HEK293 (cell line): Measurements from ENCODE around the gene FAM209A.

ENCODE experiments used
- CTCF ChIA-PET: fragments of 350-600 bp; formaldehyde crosslinking; extraction: SDS; loops from one replicate; lab custom pipeline; 2021; ENCODE audit warnings: antibody characterized with exemption; lab: Yijun Ruan, JAX
- POLR2A ChIA-PET: fragments of 300-600 bp; formaldehyde crosslinking; extraction: SDS; loops from one replicate; lab custom pipeline; 2020; ENCODE audit warnings: antibody characterized with exemption, inconsistent platforms; lab: Yijun Ruan, JAX
- H3K27ac ChIP-seq: fragments of 200-500 bp; sonication (Bioruptor generic); 2 replicates; pipeline ENCODE4 v1.5.1; 2014; ENCODE audit warnings: low read depth, low read length, control low read depth, inconsistent platforms; ENCODE audit errors: extremely low read depth
- H3K36me3 ChIP-seq, 2 experiments: fragments of 200-500 bp in 1 of 2; sonication (Bioruptor generic) in 1 of 2; 1 replicate in 1 of 2; 2 replicates in 1 of 2; pipeline ENCODE4 v1.5.1; 2014 to 2017; ENCODE audit warnings: inconsistent platforms in 2 of 2, low read length in 2 of 2; ENCODE audit not compliant: control insufficient read depth in 2 of 2, insufficient read depth in 1 of 2
- H3K4me1 ChIP-seq: fragments of 200-500 bp; sonication (Bioruptor generic); 2 replicates; pipeline ENCODE4 v1.5.1; 2014; ENCODE audit warnings: mild to moderate bottlenecking, low read length, inconsistent platforms; ENCODE audit not compliant: control insufficient read depth, insufficient read depth
- H3K4me3 ChIP-seq: 2 replicates; pipeline ENCODE4 v1.5.1; 2011; ENCODE audit warnings: low read depth, mild to moderate bottlenecking, control low read depth, low read length, moderate library complexity
- H3K9me3 ChIP-seq: fragments of 200-500 bp; sonication (Bioruptor generic); 2 replicates; pipeline ENCODE4 v1.5.1; 2014; ENCODE audit warnings: low read depth, low read length, inconsistent platforms; ENCODE audit not compliant: control insufficient read depth, insufficient read depth
- BCL11B ChIP-seq: fragments of 450-650 bp; formaldehyde crosslinking; IDR thresholded peaks from 2 replicates; pipeline ENCODE4 v1.5.1; 2016; ENCODE audit warnings: low read depth, missing biosample characterization, missing genetic modification characterization
- EGR2 ChIP-seq: fragments of 450-650 bp; formaldehyde crosslinking; IDR thresholded peaks from 2 replicates; pipeline ENCODE4 v1.5.1; 2016; ENCODE audit warnings: low read depth, missing biosample characterization, missing genetic modification characterization
- GFI1B ChIP-seq: fragments of 450-650 bp; formaldehyde crosslinking; IDR thresholded peaks from 2 replicates; pipeline ENCODE4 v1.5.1; 2016; ENCODE audit warnings: missing biosample characterization, missing genetic modification characterization
- KLF1 ChIP-seq: fragments of 450-650 bp; formaldehyde crosslinking; IDR thresholded peaks from 2 replicates; pipeline ENCODE4 v1.5.1; 2016; ENCODE audit warnings: missing biosample characterization, missing genetic modification characterization
- ZBTB17 ChIP-seq: fragments of 450-650 bp; formaldehyde crosslinking; IDR thresholded peaks from 2 replicates; pipeline ENCODE4 v1.5.1; 2016; ENCODE audit warnings: missing biosample characterization, missing genetic modification characterization
- ZBTB20 ChIP-seq: fragments of 450-650 bp; formaldehyde crosslinking; IDR thresholded peaks from 2 replicates; pipeline ENCODE4 v1.5.1; 2016; ENCODE audit warnings: missing biosample characterization, missing genetic modification characterization
- ZBTB21 ChIP-seq: fragments of 450-650 bp; formaldehyde crosslinking; IDR thresholded peaks from 2 replicates; pipeline ENCODE4 v1.5.1; 2017; ENCODE audit warnings: missing biosample characterization, missing genetic modification characterization
- ZFHX2 ChIP-seq: fragments of 450-650 bp; formaldehyde crosslinking; conservative IDR thresholded peaks from 2 replicates; pipeline ENCODE4 v1.5.1; 2016; ENCODE audit warnings: missing biosample characterization, missing genetic modification characterization
- ZFP37 ChIP-seq: fragments of 450-650 bp; formaldehyde crosslinking; IDR thresholded peaks from 2 replicates; pipeline ENCODE4 v1.5.1; 2016; ENCODE audit warnings: missing biosample characterization, missing genetic modification characterization
- ZNF114 ChIP-seq: fragments of 450-650 bp; formaldehyde crosslinking; IDR thresholded peaks from 2 replicates; pipeline ENCODE4 v1.5.0; 2017; ENCODE audit warnings: missing biosample characterization, missing genetic modification characterization
- ZNF16 ChIP-seq: fragments of 450-650 bp; formaldehyde crosslinking; IDR thresholded peaks from 2 replicates; pipeline ENCODE4 v1.5.1; 2016; ENCODE audit warnings: low read depth, missing biosample characterization, missing genetic modification characterization
- ZNF426 ChIP-seq: fragments of 450-650 bp; formaldehyde crosslinking; IDR thresholded peaks from 2 replicates; pipeline ENCODE4 v1.5.1; 2017; ENCODE audit warnings: missing biosample characterization, missing genetic modification characterization, mild to moderate bottlenecking, inconsistent platforms, moderate library complexity
- ZNF530 ChIP-seq: fragments of 450-650 bp; formaldehyde crosslinking; IDR thresholded peaks from 2 replicates; pipeline ENCODE4 v1.5.1; 2016; ENCODE audit warnings: low read depth, missing biosample characterization, missing genetic modification characterization
- ZNF561 ChIP-seq: fragments of 450-650 bp; IDR thresholded peaks from 2 replicates; pipeline ENCODE4 v1.5.1; 2018; ENCODE audit warnings: missing biosample characterization, missing genetic modification characterization, borderline replicate concordance
- ZNF791 ChIP-seq: fragments of 450-650 bp; formaldehyde crosslinking; IDR thresholded peaks from 2 replicates; pipeline ENCODE4 v1.5.1; 2016; ENCODE audit warnings: missing biosample characterization, missing genetic modification characterization
- TF ChIP-seq, protein P1 (sequence below): sonication (generic); formaldehyde crosslinking; IDR thresholded peaks from 2 replicates; pipeline ENCODE4 v1.8.1; 2022; ENCODE audit warnings: mild to moderate bottlenecking, moderate library complexity, missing genetic modification reagents
- TF ChIP-seq, protein P2 (sequence below): fragments of 450-650 bp; formaldehyde crosslinking; IDR thresholded peaks from 2 replicates; pipeline ENCODE4 v1.5.1; 2017; ENCODE audit warnings: missing biosample characterization, missing genetic modification characterization
- TF ChIP-seq, protein P3 (sequence below): fragments of 450-650 bp; formaldehyde crosslinking; IDR thresholded peaks from 2 replicates; pipeline ENCODE4 v1.5.1; 2017; ENCODE audit warnings: missing biosample characterization, missing genetic modification characterization
- TF ChIP-seq, protein P4 (sequence below): fragments of 450-650 bp; formaldehyde crosslinking; conservative IDR thresholded peaks from 2 replicates; pipeline ENCODE4 v1.5.1; 2016; ENCODE audit warnings: low read depth, missing biosample characterization, missing genetic modification characterization
- TF ChIP-seq, protein P5 (sequence below): fragments of 450-650 bp; formaldehyde crosslinking; IDR thresholded peaks from 2 replicates; pipeline ENCODE4 v1.5.1; 2016; ENCODE audit warnings: missing biosample characterization, missing genetic modification characterization
- TF ChIP-seq, protein P6 (sequence below): fragments of 450-650 bp; formaldehyde crosslinking; IDR thresholded peaks from 2 replicates; pipeline ENCODE4 v1.5.1; 2017; ENCODE audit warnings: missing biosample characterization, missing genetic modification characterization

The FAM209A gene

DNA sequence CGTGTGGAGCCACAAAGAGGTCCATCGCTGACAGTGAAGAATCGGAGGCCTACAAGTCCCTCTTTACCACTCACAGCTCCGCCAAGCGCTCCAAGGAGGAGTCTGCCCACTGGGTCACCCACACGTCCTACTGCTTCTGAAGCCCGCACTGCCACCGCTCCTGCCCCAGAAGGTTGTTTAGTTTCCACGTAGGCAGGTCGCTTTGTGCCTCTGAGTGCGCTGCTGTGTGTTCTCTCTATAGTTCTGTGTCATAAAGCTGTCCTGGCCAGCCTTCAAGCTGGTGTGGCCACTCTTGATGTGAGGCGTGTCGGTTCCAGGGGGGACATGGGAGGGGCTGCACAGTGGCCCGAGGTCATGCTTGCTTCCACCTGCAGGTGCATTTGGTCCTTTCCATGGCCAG is 6.4 kb upstream of the FAM209A start (continued):
- TF ChIP-seq, protein P1, sequence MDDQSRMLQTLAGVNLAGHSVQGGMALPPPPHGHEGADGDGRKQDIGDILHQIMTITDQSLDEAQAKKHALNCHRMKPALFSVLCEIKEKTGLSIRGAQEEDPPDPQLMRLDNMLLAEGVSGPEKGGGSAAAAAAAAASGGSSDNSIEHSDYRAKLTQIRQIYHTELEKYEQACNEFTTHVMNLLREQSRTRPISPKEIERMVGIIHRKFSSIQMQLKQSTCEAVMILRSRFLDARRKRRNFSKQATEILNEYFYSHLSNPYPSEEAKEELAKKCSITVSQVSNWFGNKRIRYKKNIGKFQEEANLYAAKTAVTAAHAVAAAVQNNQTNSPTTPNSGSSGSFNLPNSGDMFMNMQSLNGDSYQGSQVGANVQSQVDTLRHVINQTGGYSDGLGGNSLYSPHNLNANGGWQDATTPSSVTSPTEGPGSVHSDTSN (CRISPR knock-in tag) = no peak
- no peak for TF ChIP-seq ZFP37 (tag by site-specific recombination)
- TF ChIP-seq, protein P2, sequence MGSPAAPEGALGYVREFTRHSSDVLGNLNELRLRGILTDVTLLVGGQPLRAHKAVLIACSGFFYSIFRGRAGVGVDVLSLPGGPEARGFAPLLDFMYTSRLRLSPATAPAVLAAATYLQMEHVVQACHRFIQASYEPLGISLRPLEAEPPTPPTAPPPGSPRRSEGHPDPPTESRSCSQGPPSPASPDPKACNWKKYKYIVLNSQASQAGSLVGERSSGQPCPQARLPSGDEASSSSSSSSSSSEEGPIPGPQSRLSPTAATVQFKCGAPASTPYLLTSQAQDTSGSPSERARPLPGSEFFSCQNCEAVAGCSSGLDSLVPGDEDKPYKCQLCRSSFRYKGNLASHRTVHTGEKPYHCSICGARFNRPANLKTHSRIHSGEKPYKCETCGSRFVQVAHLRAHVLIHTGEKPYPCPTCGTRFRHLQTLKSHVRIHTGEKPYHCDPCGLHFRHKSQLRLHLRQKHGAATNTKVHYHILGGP (tag by site-specific recombination) = no peak

DNA sequence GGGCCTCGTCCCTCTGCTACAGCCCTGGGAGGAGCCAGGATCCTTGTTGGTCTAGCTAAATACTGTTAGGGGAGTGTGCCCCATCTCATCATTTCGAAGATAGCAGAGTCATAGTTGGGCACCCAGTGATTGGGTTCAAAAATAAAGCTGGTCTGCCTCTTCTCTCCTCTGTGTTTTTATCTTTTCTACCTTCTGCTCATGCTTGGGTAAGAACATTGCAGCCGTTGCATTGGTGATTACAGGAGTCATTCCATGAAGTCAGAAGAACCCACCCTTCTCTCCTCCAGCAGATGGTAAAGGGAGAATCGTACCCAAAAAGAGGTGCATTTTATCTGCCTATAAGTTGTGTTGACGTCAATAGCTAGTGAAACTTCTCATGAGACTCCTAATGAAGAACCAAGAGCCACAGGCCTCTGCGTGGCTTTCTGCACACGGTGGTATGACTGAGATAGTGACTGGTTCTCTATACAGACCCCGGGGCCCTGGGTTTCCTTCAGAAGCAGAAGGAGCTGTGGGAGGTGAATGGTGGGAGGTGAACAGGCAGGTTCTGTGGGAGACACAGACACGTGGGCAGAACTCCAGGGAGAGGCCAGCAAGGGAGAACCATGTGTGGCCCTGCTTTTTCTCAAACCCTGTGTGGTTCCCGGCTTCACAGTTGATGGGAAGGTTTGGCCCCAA is 5.7 kb upstream of the FAM209A start:
- H3K27ac ChIP-seq = no peak overlapping the region
- ChIA-PET POLR2A (no interaction called here), CTCF (interaction anchor here (0.7 kb wide), 1 partner anchor 100 kb away, joined by 3 read pairs; no protein-coding TSS in a partner anchor)
- H3K9me3 ChIP-seq = no peaks in the 10 kb centered on the region
- peaks cover 0 to 44% of the 10 kb centered on the region in 2 experiments; a peak in 1 of 3 replicates for H3K36me3 ChIP-seq
- TF ChIP-seq, protein P3, sequence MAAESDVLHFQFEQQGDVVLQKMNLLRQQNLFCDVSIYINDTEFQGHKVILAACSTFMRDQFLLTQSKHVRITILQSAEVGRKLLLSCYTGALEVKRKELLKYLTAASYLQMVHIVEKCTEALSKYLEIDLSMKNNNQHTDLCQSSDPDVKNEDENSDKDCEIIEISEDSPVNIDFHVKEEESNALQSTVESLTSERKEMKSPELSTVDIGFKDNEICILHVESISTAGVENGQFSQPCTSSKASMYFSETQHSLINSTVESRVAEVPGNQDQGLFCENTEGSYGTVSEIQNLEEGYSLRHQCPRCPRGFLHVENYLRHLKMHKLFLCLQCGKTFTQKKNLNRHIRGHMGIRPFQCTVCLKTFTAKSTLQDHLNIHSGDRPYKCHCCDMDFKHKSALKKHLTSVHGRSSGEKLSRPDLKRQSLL (tag by site-specific recombination) = no peak
- TF ChIP-seq EGR2 (tag by site-specific recombination) (0 out of 2 replicates have a peak, but pooled peaks have one; percentile 9), ZNF114 (tag by site-specific recombination) (no peak), ZNF530 (tag by site-specific recombination) (no peak), ZBTB20 (no peak), ZBTB17 (tag by site-specific recombination) (no peak), ZFHX2 (tag by site-specific recombination) (0 out of 2 replicates have a peak, but pooled peaks have one; percentile 17)
- TF ChIP-seq, all 188 proteins: peak for 2
- no peaks in the 10 kb centered on the region for H3K4me1 ChIP-seq
- H3K4me3 ChIP-seq = no peak overlapping the region

DNA sequence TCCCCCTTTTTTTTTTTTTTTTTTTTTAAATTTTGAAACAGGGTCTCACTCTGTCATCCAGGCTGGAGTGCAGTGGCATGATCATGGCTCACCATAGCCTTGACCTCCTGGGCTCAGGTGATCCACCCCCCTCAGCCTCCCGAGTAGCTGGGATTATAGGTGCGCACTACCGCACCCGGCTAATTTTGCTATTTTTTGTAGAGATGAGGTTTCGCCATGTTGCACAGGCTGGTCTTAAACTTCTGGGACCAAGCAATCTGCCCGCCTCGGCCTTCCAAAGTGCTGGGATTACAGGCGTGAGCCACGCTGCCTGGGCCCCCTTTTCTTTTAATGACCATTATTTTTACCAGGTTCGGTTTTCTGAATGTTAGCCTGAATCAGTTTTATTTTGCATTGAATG is 5.0 kb upstream of the FAM209A start:
- Histone ChIP-seq H3K9me3 (no peaks in the 10 kb centered on the region), H3K36me3 (peaks cover 0 to 39% of the 10 kb centered on the region in 2 experiments; a peak in 1 of 3 replicates), H3K4me3 (no peak overlapping the region), H3K4me1 (no peaks in the 10 kb centered on the region), H3K27ac (no peak overlapping the region)
- POLR2A ChIA-PET = no interaction called here
- CTCF ChIA-PET = no interaction called here
- TF ChIP-seq, protein P4, sequence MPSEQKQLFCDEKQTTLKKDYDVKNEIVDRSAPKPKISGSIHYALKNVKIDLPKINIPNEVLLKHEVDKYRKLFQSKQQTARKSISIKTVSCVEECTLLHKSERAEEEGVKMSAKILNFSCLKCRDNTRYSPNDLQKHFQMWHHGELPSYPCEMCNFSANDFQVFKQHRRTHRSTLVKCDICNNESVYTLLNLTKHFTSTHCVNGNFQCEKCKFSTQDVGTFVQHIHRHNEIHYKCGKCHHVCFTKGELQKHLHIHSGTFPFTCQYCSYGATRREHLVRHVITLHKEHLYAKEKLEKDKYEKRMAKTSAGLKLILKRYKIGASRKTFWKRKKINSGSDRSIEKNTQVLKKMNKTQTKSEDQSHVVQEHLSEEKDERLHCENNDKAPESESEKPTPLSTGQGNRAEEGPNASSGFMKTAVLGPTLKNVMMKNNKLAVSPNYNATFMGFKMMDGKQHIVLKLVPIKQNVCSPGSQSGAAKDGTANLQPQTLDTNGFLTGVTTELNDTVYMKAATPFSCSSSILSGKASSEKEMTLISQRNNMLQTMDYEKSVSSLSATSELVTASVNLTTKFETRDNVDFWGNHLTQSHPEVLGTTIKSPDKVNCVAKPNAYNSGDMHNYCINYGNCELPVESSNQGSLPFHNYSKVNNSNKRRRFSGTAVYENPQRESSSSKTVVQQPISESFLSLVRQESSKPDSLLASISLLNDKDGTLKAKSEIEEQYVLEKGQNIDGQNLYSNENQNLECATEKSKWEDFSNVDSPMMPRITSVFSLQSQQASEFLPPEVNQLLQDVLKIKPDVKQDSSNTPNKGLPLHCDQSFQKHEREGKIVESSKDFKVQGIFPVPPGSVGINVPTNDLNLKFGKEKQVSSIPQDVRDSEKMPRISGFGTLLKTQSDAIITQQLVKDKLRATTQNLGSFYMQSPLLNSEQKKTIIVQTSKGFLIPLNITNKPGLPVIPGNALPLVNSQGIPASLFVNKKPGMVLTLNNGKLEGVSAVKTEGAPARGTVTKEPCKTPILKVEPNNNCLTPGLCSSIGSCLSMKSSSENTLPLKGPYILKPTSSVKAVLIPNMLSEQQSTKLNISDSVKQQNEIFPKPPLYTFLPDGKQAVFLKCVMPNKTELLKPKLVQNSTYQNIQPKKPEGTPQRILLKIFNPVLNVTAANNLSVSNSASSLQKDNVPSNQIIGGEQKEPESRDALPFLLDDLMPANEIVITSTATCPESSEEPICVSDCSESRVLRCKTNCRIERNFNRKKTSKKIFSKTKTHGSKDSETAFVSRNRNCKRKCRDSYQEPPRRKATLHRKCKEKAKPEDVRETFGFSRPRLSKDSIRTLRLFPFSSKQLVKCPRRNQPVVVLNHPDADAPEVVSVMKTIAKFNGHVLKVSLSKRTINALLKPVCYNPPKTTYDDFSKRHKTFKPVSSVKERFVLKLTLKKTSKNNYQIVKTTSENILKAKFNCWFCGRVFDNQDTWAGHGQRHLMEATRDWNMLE = no peak
- no peak for TF ChIP-seq ZNF561 (tag by site-specific recombination)
- no peak for TF ChIP-seq ZNF426 (tag by site-specific recombination)
- TF ChIP-seq, protein P5, sequence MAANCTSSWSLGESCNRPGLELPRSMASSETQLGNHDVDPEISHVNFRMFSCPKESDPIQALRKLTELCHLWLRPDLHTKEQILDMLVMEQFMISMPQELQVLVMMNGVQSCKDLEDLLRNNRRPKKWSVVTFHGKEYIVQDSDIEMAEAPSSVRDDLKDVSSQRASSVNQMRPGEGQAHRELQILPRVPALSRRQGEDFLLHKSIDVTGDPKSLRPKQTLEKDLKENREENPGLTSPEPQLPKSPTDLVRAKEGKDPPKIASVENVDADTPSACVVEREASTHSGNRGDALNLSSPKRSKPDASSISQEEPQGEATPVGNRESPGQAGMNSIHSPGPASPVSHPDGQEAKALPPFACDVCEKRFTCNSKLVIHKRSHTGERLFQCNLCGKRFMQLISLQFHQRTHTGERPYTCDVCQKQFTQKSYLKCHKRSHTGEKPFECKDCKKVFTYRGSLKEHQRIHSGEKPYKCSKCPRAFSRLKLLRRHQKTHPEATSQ (tag by site-specific recombination) = no peak
- TF ChIP-seq ZNF791 = no peak
- no peak for TF ChIP-seq ZNF16 (tag by site-specific recombination)
- TF ChIP-seq GFI1B (tag by site-specific recombination) = no peak
- TF ChIP-seq, protein P6, sequence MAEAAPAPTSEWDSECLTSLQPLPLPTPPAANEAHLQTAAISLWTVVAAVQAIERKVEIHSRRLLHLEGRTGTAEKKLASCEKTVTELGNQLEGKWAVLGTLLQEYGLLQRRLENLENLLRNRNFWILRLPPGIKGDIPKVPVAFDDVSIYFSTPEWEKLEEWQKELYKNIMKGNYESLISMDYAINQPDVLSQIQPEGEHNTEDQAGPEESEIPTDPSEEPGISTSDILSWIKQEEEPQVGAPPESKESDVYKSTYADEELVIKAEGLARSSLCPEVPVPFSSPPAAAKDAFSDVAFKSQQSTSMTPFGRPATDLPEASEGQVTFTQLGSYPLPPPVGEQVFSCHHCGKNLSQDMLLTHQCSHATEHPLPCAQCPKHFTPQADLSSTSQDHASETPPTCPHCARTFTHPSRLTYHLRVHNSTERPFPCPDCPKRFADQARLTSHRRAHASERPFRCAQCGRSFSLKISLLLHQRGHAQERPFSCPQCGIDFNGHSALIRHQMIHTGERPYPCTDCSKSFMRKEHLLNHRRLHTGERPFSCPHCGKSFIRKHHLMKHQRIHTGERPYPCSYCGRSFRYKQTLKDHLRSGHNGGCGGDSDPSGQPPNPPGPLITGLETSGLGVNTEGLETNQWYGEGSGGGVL = no peak
- no peak for TF ChIP-seq BCL11B
- TF ChIP-seq ZBTB21 (tag by site-specific recombination) = no peak
- TF ChIP-seq KLF1 = no peak
